Measurements from ENCODE around the gene CNDP2.

The CNDP2 gene

GRCh38 chr18:74569401-74569800 is 73.2 kb downstream of the CNDP2 start:
- H3K36me3 ChIP-seq (ENCODE audit: control insufficient read depth, insufficient read depth, low read length): no peaks in the 10 kb centered on the region
- no peaks in the 10 kb centered on the region for H3K9me3 ChIP-seq (ENCODE audit: control insufficient read depth, low read length)
- H3K4me3 ChIP-seq (ENCODE audit: low read depth, low read length): no peak overlapping the region
- no peaks in the 10 kb centered on the region for H3K79me2 ChIP-seq
- no peaks in the 10 kb centered on the region for H3K4me1 ChIP-seq
- no peak for TF ChIP-seq CTCF (IDR thresholded peaks at IDR 0.05)
- no peaks in the 10 kb centered on the region for H3K27me3 ChIP-seq (ENCODE audit: control insufficient read depth, insufficient read depth, low read length)
- H3K9ac ChIP-seq: no peak overlapping the region
- no peak overlapping the region for H3K4me2 ChIP-seq (ENCODE audit: low read length)
- H2AFZ ChIP-seq: no peak overlapping the region
- no peak overlapping the region for H3K27ac ChIP-seq

GRCh38 chr18:74570266-74570665 is 74.1 kb downstream of the CNDP2 start:
- no peak overlapping the region for H3K4me3 ChIP-seq (ENCODE audit: low read depth, low read length)
- H3K36me3 ChIP-seq (ENCODE audit: control insufficient read depth, insufficient read depth, low read length): no peaks in the 10 kb centered on the region
- H3K27me3 ChIP-seq (ENCODE audit: control insufficient read depth, insufficient read depth, low read length): no peaks in the 10 kb centered on the region
- no peaks in the 10 kb centered on the region for H3K9me3 ChIP-seq (ENCODE audit: control insufficient read depth, low read length)
- no peak overlapping the region for H3K27ac ChIP-seq
- H3K79me2 ChIP-seq: no peaks in the 10 kb centered on the region
- H2AFZ ChIP-seq: no peak overlapping the region
- no peaks in the 10 kb centered on the region for H3K4me1 ChIP-seq
- no peak overlapping the region for H3K4me2 ChIP-seq (ENCODE audit: low read length)
- H3K9ac ChIP-seq: no peak overlapping the region
- no peak for TF ChIP-seq CTCF (IDR thresholded peaks at IDR 0.05)

- Histone ChIP-seq H3K4me1 (no peaks in the 10 kb centered on the region), H3K4me3 (ENCODE audit: low read depth, low read length) (no peak overlapping the region), H3K79me2 (no peaks in the 10 kb centered on the region), H3K27me3 (ENCODE audit: control insufficient read depth, insufficient read depth, low read length) (no peaks in the 10 kb centered on the region), H3K27ac (no peak overlapping the region), H3K9me3 (ENCODE audit: control insufficient read depth, low read length) (no peaks in the 10 kb centered on the region), H2AFZ (no peak overlapping the region), H3K9ac (no peak overlapping the region), H3K4me2 (ENCODE audit: low read length) (no peak overlapping the region), H3K36me3 (ENCODE audit: control insufficient read depth, insufficient read depth, low read length) (no peaks in the 10 kb centered on the region)
- TF ChIP-seq CTCF (IDR thresholded peaks at IDR 0.05): no peak
Measured at GRCh38 chr18:74571895-74572680, 75.9 kb downstream of the CNDP2 start.

- Histone ChIP-seq H3K9me3 (ENCODE audit: control insufficient read depth, low read length) (no peaks in the 10 kb centered on the region), H3K4me2 (ENCODE audit: low read length) (no peak overlapping the region), H3K27ac (no peak overlapping the region), H2AFZ (no peak overlapping the region), H3K79me2 (no peaks in the 10 kb centered on the region), H3K4me3 (ENCODE audit: low read depth, low read length) (no peak overlapping the region), H3K36me3 (ENCODE audit: control insufficient read depth, insufficient read depth, low read length) (no peaks in the 10 kb centered on the region), H3K27me3 (ENCODE audit: control insufficient read depth, insufficient read depth, low read length) (no peaks in the 10 kb centered on the region), H3K4me1 (no peaks in the 10 kb centered on the region), H3K9ac (no peak overlapping the region)
- TF ChIP-seq CTCF (IDR thresholded peaks at IDR 0.05): no peak
Measured at GRCh38 chr18:74573053-74573452, 76.9 kb downstream of the CNDP2 start.

Data from parathyroid adenoma (tissue), 2 donors.